Endodermal cell (in vitro differentiated cells): ENCODE measurements around the gene GCNT2. TPM values are rescaled to one million over a fixed set of nuclear protein-coding genes. Genes with fewer than 3 reads are reported as not detected.

ENCODE experiments used
- DNase-seq: peaks from one replicate; pipeline ENCODE4 v3.0.0-alpha.2; 2017
- H3K27ac ChIP-seq: 2 replicates; pipeline ENCODE4 v1.5.1; 2013; ENCODE audit warnings: mild to moderate bottlenecking, low read depth, low read length, moderate library complexity
- H3K27me3 ChIP-seq: 2 replicates; pipeline ENCODE4 v1.6.1; 2013; ENCODE audit warnings: mild to moderate bottlenecking, low read length, moderate library complexity; ENCODE audit not compliant: insufficient read depth, control insufficient read depth, poor library complexity, severe bottlenecking
- H3K36me3 ChIP-seq: 2 replicates; pipeline ENCODE4 v1.7.0; 2013; ENCODE audit warnings: mild to moderate bottlenecking, low read length, moderate library complexity; ENCODE audit not compliant: control insufficient read depth, insufficient read depth
- H3K4me1 ChIP-seq: one replicate; pipeline ENCODE4 v1.7.0; 2013; ENCODE audit warnings: low read length; ENCODE audit not compliant: control insufficient read depth, insufficient read depth
- H3K4me3 ChIP-seq: 2 replicates; pipeline ENCODE4 v1.5.1; 2013; ENCODE audit warnings: mild to moderate bottlenecking, low read length, moderate library complexity
- H3K9ac ChIP-seq: 2 replicates; pipeline ENCODE4 v1.6.1; 2013; ENCODE audit warnings: mild to moderate bottlenecking, low read length, moderate library complexity; ENCODE audit not compliant: poor library complexity, severe bottlenecking; ENCODE audit errors: extremely low read depth
- H3K9me3 ChIP-seq: 2 replicates; pipeline ENCODE4 v1.6.1; 2013; ENCODE audit warnings: mild to moderate bottlenecking, low read length, moderate library complexity; ENCODE audit not compliant: control insufficient read depth
- H3K27ac Mint-ChIP-seq: 2 replicates; pipeline ENCODE4 v1.8.0; 2020; ENCODE audit warnings: mixed read lengths
- H3K27me3 Mint-ChIP-seq: 2 replicates; pipeline ENCODE4 v1.8.0; 2021; ENCODE audit warnings: mild to moderate bottlenecking, mixed read lengths; ENCODE audit not compliant: insufficient read depth
- H3K36me3 Mint-ChIP-seq: 2 replicates; pipeline ENCODE4 v1.8.0; 2020; ENCODE audit warnings: low read depth, mixed read lengths
- H3K4me1 Mint-ChIP-seq: 2 replicates; pipeline ENCODE4 v1.8.0; 2020; ENCODE audit warnings: mixed read lengths
- H3K4me3 Mint-ChIP-seq: 2 replicates; pipeline ENCODE4 v1.8.0; 2020; ENCODE audit warnings: mild to moderate bottlenecking, moderate library complexity, mixed read lengths
- H3K9me3 Mint-ChIP-seq: 2 replicates; pipeline ENCODE4 v1.8.0; 2020; ENCODE audit warnings: mild to moderate bottlenecking, mixed read lengths
- WGBS, 2 experiments: methylation state at CpG; one replicate each; pipeline versions ENCODE4 v1.1.5 to v1.1.7; 2013; ENCODE audit warnings: missing lambda C conversion rate in 2 of 2, mixed read lengths in 1 of 2; ENCODE audit not compliant: insufficient coverage in 1 of 2, insufficient read length in 1 of 2; 5-methylcytosine and 5-hydroxymethylcytosine counted together
- total RNA-seq, 2 donors: library from RNA; stranded (reverse); fragmentation: NEBNext Ultra II Directional in 1 of 2; extraction: Animal tissue kit (Norgen Biotek cat#: 25700) in 1 of 2; gene quantifications; 2 replicates in 1 of 2; 3 replicates in 1 of 2; pipeline ENCODE4 v1.2.1, GENCODE V29; 2021
- TF ChIP-seq, protein P1 (sequence below): fragments of 200-600 bp; sonication (generic); conservative IDR thresholded peaks from 2 replicates; pipeline ENCODE4 v1.5.0; 2021; ENCODE audit warnings: antibody characterized with exemption, mild to moderate bottlenecking

Gene GCNT2
- total RNA-seq, 2 donors from 2014 or later, result 23.3 to 24.9 TPM

DNA sequence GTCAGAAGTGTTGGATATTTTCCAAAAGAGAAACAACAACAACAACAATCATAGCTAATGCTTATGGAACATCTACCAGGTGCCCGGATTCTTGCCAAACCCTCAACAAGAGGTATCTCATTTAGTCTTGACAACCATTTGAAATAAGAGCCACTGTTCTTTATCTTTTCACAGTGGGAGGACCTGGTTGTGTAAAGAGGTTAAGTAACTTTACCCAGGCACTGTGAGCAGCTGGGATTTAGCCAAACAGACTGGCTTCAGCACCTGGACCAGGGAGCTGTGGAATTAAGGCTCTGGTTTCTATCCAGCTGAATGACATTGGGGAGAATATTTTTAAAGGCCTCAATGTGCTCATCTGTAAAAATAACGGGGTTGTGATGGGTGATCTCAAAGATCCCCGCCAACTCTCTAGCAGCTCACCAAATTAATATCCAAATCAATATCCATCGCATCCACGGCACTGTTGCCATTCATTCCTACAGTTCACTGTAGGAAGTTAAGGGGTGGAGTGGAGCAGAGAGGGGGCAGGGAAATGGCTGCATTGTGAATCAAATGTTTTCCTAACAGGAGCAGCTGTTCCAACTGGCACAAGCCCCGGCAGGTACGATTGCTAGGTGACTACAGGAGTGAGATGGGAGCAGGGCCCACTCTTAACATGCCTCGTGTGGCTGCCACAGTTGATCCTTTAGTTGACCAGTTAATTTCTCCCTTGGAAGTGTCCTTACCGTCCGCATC, 61.8 kb downstream of the GCNT2 start:
- H3K36me3 ChIP-seq, result no peaks in the 10 kb centered on the region
- peak overlapping the region; percentile 50 for H3K4me3 Mint-ChIP-seq
- DNase-seq, result peak; percentile 84
- H3K9me3 ChIP-seq, result peaks cover 3% of the 10 kb centered on the region
- H3K9me3 Mint-ChIP-seq, result peaks cover 4% of the 10 kb centered on the region
- peak overlapping the region; percentile 71 for H3K27ac ChIP-seq
- TF ChIP-seq, protein P1, sequence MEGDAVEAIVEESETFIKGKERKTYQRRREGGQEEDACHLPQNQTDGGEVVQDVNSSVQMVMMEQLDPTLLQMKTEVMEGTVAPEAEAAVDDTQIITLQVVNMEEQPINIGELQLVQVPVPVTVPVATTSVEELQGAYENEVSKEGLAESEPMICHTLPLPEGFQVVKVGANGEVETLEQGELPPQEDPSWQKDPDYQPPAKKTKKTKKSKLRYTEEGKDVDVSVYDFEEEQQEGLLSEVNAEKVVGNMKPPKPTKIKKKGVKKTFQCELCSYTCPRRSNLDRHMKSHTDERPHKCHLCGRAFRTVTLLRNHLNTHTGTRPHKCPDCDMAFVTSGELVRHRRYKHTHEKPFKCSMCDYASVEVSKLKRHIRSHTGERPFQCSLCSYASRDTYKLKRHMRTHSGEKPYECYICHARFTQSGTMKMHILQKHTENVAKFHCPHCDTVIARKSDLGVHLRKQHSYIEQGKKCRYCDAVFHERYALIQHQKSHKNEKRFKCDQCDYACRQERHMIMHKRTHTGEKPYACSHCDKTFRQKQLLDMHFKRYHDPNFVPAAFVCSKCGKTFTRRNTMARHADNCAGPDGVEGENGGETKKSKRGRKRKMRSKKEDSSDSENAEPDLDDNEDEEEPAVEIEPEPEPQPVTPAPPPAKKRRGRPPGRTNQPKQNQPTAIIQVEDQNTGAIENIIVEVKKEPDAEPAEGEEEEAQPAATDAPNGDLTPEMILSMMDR, result no peak
- H3K27me3 Mint-ChIP-seq, result no peaks in the 10 kb centered on the region
- no peaks in the 10 kb centered on the region for H3K27me3 ChIP-seq
- WGBS, 2 experiments, result 13 to 19% methylated on average over 6 to 9 of the region's 10 CpGs
- peak overlapping the region; percentile 86 for H3K9ac ChIP-seq
- peaks cover 53% of the 10 kb centered on the region for H3K4me1 Mint-ChIP-seq
- peaks cover 16% of the 10 kb centered on the region for H3K4me1 ChIP-seq
- H3K4me3 ChIP-seq, result peak overlapping the region; percentile 87
- H3K36me3 Mint-ChIP-seq, result no peaks in the 10 kb centered on the region
- H3K27ac Mint-ChIP-seq, result peak overlapping the region; percentile 89

- Histone ChIP-seq H3K9me3 (no peaks in the 10 kb centered on the region), H3K9ac (peak overlapping the region; percentile 86), H3K27me3 (no peaks in the 10 kb centered on the region), H3K36me3 (no peaks in the 10 kb centered on the region), H3K27ac (peak overlapping the region; percentile 71), H3K4me1 (peaks cover 16% of the 10 kb centered on the region), H3K4me3 (peak overlapping the region; percentile 87)
- 9 to 11% methylated on average over 3 of the region's 3 CpGs for WGBS, 2 experiments
- H3K27me3 Mint-ChIP-seq, result no peaks in the 10 kb centered on the region
- TF ChIP-seq, protein P1, result no peak
- peaks cover 2% of the 10 kb centered on the region for H3K9me3 Mint-ChIP-seq
- peak; percentile 79 for DNase-seq
- H3K27ac Mint-ChIP-seq, result peak overlapping the region; percentile 89
- peaks cover 53% of the 10 kb centered on the region for H3K4me1 Mint-ChIP-seq
- H3K36me3 Mint-ChIP-seq, result no peaks in the 10 kb centered on the region
- H3K4me3 Mint-ChIP-seq, result peak overlapping the region; percentile 50
Measured at GRCh38 chr6:10583509-10583901, 62.4 kb downstream of the GCNT2 start.

GRCh38 chr6:10584607-10585006, 63.5 kb downstream of the GCNT2 start:
- TF ChIP-seq, protein P1, result no peak
- Histone ChIP-seq H3K9ac (peak overlapping the region; percentile 86), H3K4me3 (peak overlapping the region; percentile 87), H3K27me3 (no peaks in the 10 kb centered on the region), H3K9me3 (no peaks in the 10 kb centered on the region), H3K36me3 (no peaks in the 10 kb centered on the region), H3K4me1 (peaks cover 16% of the 10 kb centered on the region), H3K27ac (peak overlapping the region; percentile 40)
- H3K27me3 Mint-ChIP-seq, result no peaks in the 10 kb centered on the region
- no peak for DNase-seq
- H3K9me3 Mint-ChIP-seq, result no peaks in the 10 kb centered on the region
- peak overlapping the region; percentile 50 for H3K4me3 Mint-ChIP-seq
- peak overlapping the region; percentile 89 for H3K27ac Mint-ChIP-seq
- no peaks in the 10 kb centered on the region for H3K36me3 Mint-ChIP-seq
- H3K4me1 Mint-ChIP-seq, result peaks cover 48% of the 10 kb centered on the region
- 47 to 57% methylated on average over 1 to 3 of the region's 3 CpGs for WGBS, 2 experiments
